ENCODE measurements around the gene RCAN1.

GRCh38 chr21:34553151-34553952 is 61.6 kb downstream of the RCAN1 start:
- no peak for TF ChIP-seq REST (IDR thresholded peaks at IDR 0.05; ENCODE audit: low read depth)
- TF ChIP-seq MAX (IDR thresholded peaks at IDR 0.05): no peak
- TF ChIP-seq TCF12 (IDR thresholded peaks at IDR 0.05; ENCODE audit: low read depth): no peak

Measured in Ishikawa (cell line).